PC-3 (cell line): ENCODE measurements around the gene SIM2. TPM values are rescaled to one million over a fixed set of nuclear protein-coding genes. Genes with fewer than 3 reads are reported as not detected.

ENCODE experiments used
- ATAC-seq: fragments of 200-7000 bp; cut with Tn5 transposase; 2 replicates; pipeline ENCODE4 v1.9.1; 2020; ENCODE audit warnings: mild to moderate bottlenecking, moderate library complexity
- BruUV-seq: library from RNA; stranded (reverse); fragments of 400-500 nt; replicated peaks from 2 replicates; lab custom pipeline; 2021; lab: Mats Ljungman, UMichigan
- CTCF ChIA-PET: fragments of 300-600 bp; sonication (Branson Sonifier 250); formaldehyde crosslinking; loops from one replicate; lab custom pipeline; 2022; ENCODE audit warnings: antibody characterized with exemption; lab: Charles Lee
- POLR2A ChIA-PET: fragments of 300-600 bp; sonication (Branson Sonifier 250); formaldehyde crosslinking; loops from one replicate; lab custom pipeline; 2022; ENCODE audit warnings: antibody characterized with exemption; ENCODE audit not compliant: unreplicated experiment; lab: Charles Lee
- DNase-seq: peaks from one replicate; pipeline ENCODE4 v3.0.0-alpha.2; 2015
- H2AFZ ChIP-seq: fragments of 300-600 bp; sonication (generic); 2 replicates; pipeline ENCODE4 v1.6.0; 2016; ENCODE audit warnings: antibody characterized with exemption, low read length
- H3F3A ChIP-seq: fragments of 300-600 bp; sonication (generic); one replicate; pipeline ENCODE4 v1.6.0; 2017; ENCODE audit warnings: antibody characterized with exemption, low read length, control low read depth, mild to moderate bottlenecking; ENCODE audit not compliant: unreplicated experiment
- H3K27ac ChIP-seq: fragments of 300-600 bp; sonication (generic); 2 replicates; pipeline ENCODE4 v1.5.1; 2016; ENCODE audit warnings: mild to moderate bottlenecking, low read length
- H3K27me3 ChIP-seq: fragments of 300-600 bp; sonication (generic); 2 replicates; pipeline ENCODE4 v1.6.1; 2016; ENCODE audit warnings: low read length, mixed read lengths
- H3K36me3 ChIP-seq: fragments of 300-600 bp; sonication (generic); 2 replicates; pipeline ENCODE4 v1.6.1; 2016; ENCODE audit warnings: low read depth, mixed run types, low read length, mixed read lengths
- H3K4me1 ChIP-seq: fragments of 300-600 bp; sonication (generic); 2 replicates; pipeline ENCODE4 v1.5.1; 2016; ENCODE audit warnings: low read length; ENCODE audit not compliant: insufficient read depth
- H3K4me2 ChIP-seq: fragments of 300-600 bp; sonication (generic); 2 replicates; pipeline ENCODE4 v1.6.0; 2016; ENCODE audit warnings: low read length
- H3K4me3 ChIP-seq: fragments of 300-600 bp; sonication (generic); 2 replicates; pipeline ENCODE4 v1.5.1; 2016; ENCODE audit warnings: mild to moderate bottlenecking, low read length, mixed read lengths
- H3K79me2 ChIP-seq: fragments of 300-600 bp; sonication (generic); 2 replicates; pipeline ENCODE4 v1.6.1; 2017; ENCODE audit warnings: low read length, mixed read lengths
- H3K9ac ChIP-seq: fragments of 300-600 bp; sonication (generic); 2 replicates; pipeline ENCODE4 v1.6.0; 2016; ENCODE audit warnings: mild to moderate bottlenecking, low read length
- H3K9me2 ChIP-seq: fragments of 300-600 bp; sonication (generic); replicated peaks from 2 replicates; pipeline ENCODE4 v1.6.1; 2016; ENCODE audit warnings: mixed run types, low read length, mixed read lengths
- H3K9me3 ChIP-seq: fragments of 300-600 bp; sonication (generic); 2 replicates; pipeline ENCODE4 v1.6.1; 2016; ENCODE audit warnings: low read length, mixed read lengths
- H4K20me1 ChIP-seq: fragments of 300-600 bp; sonication (generic); 2 replicates; pipeline ENCODE4 v1.6.1; 2016; ENCODE audit warnings: low read length, mixed read lengths
- EZH2 ChIP-seq: fragments of 300-600 bp; sonication (generic); IDR thresholded peaks from one replicate; pipeline ENCODE4 v1.6.1; 2017; ENCODE audit warnings: antibody characterized with exemption, mild to moderate bottlenecking, low read length; ENCODE audit not compliant: unreplicated experiment
- EZH2phosphoT487 ChIP-seq: fragments of 300-600 bp; sonication (generic); IDR thresholded peaks from 2 replicates; pipeline ENCODE4 v1.6.1; 2018; ENCODE audit warnings: mild to moderate bottlenecking, antibody characterized with exemption, low read length, borderline replicate concordance
- intact Hi-C: fragments of 100-400 bp; cut with micrococcal nuclease; formaldehyde crosslinking; loops from 2 replicates; pipeline ENCODE4 v1.9.0; 2023
- total RNA-seq: library from RNA; depleted of rRNA; stranded (reverse); fragments of >200 nt; gene quantifications from 2 replicates; pipeline ENCODE4 v1.2.3, GENCODE V29; 2014
- TF ChIP-seq, protein P1 (sequence below): fragments of 300-600 bp; sonication (generic); conservative IDR thresholded peaks from 2 replicates; pipeline ENCODE4 v1.5.1; 2017; ENCODE audit warnings: antibody characterized with exemption, low read depth, mild to moderate bottlenecking, low read length

The SIM2 gene
- total RNA-seq, 1 experiment from 2014 or later, result 71.2 TPM

DNA sequence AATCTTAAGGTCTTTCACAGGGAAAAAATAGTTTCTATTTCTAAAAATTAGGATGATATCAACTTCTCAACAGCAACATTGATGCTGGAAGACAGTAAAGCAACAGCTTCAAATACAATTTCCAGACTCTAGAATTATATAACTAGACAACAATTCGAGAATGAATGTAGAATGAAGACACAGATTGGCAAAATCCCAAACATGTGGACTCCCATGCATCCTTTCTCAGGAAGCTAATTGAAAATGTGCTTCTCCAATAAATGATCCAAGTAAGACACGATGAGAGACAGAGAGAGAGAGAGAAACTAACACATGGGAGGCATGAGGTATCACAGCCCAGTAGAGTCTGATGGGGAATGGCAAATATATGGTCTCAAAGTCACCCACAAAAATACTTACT, 21.5 kb upstream of the SIM2 start:
- POLR2A ChIA-PET, result no interaction called here
- BruUV-seq, result no TSS peak
- H3K27me3 ChIP-seq, result no peaks in the 10 kb centered on the region
- peaks cover 8% of the 10 kb centered on the region; the same call in 1 of the 2 replicates for H3K9me3 ChIP-seq
- no peak overlapping the region for H3K4me3 ChIP-seq
- TF ChIP-seq, protein P1, sequence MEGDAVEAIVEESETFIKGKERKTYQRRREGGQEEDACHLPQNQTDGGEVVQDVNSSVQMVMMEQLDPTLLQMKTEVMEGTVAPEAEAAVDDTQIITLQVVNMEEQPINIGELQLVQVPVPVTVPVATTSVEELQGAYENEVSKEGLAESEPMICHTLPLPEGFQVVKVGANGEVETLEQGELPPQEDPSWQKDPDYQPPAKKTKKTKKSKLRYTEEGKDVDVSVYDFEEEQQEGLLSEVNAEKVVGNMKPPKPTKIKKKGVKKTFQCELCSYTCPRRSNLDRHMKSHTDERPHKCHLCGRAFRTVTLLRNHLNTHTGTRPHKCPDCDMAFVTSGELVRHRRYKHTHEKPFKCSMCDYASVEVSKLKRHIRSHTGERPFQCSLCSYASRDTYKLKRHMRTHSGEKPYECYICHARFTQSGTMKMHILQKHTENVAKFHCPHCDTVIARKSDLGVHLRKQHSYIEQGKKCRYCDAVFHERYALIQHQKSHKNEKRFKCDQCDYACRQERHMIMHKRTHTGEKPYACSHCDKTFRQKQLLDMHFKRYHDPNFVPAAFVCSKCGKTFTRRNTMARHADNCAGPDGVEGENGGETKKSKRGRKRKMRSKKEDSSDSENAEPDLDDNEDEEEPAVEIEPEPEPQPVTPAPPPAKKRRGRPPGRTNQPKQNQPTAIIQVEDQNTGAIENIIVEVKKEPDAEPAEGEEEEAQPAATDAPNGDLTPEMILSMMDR, result no peak
- no peak for TF ChIP-seq EZH2
- no peak for TF ChIP-seq EZH2phosphoT487
- H3K9me2 ChIP-seq, result no peaks in the 10 kb centered on the region
- H3K4me2 ChIP-seq, result 0 out of 2 replicates have a peak overlapping the region, but pooled peaks have one; percentile 66
- no peak for DNase-seq
- H3K9ac ChIP-seq, result no peak overlapping the region
- no peak overlapping the region for H2AFZ ChIP-seq
- H3F3A ChIP-seq, result no peaks in the 10 kb centered on the region
- H3K36me3 ChIP-seq, result peaks cover 6% of the 10 kb centered on the region; the same call in 1 of the 2 replicates
- no peaks in the 10 kb centered on the region for H4K20me1 ChIP-seq
- intact Hi-C loops, result loop anchor here (2.0 kb wide), 1 partner anchor 15 kb away; no protein-coding TSS in a partner anchor
- H3K4me1 ChIP-seq, result peaks cover 44% of the 10 kb centered on the region
- no peak overlapping the region for H3K27ac ChIP-seq
- CTCF ChIA-PET, result no interaction called here
- no peak for ATAC-seq
- H3K79me2 ChIP-seq, result no peaks in the 10 kb centered on the region

DNA sequence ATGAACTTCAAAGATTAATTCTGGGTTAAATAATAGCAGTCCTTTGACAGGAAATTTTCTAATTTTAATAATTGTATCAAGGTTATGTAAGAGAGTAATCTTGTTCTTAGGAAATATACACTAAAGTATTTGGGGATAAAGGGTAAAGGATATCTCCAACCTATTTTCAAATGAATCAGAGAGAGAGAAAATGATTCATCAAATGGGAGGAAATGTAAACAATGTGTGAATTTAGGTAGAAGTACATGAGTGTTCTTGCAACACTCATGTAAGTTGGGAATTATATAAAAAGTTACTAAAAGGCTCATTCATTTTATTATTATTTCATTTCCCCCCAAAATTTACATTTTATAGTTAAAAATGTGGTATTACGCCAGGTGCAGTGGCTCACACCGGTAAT, 20.4 kb upstream of the SIM2 start:
- ATAC-seq (peak; percentile 57), DNase-seq (peak; percentile 85)
- Histone ChIP-seq H3K4me3 (peak overlapping the region; percentile 30; the same call in 1 of the 2 replicates), H3K27ac (peak overlapping the region; percentile 72), H3K27me3 (no peaks in the 10 kb centered on the region), H3K36me3 (peaks cover 6% of the 10 kb centered on the region; the same call in 1 of the 2 replicates), H3K9ac (peak overlapping the region; percentile 30; the same call in 1 of the 2 replicates), H3K4me1 (peaks cover 39% of the 10 kb centered on the region), H3K4me2 (peak overlapping the region; percentile 74), H3K79me2 (no peaks in the 10 kb centered on the region), H2AFZ (no peak overlapping the region), H3K9me2 (no peaks in the 10 kb centered on the region), H4K20me1 (no peaks in the 10 kb centered on the region), H3F3A (no peaks in the 10 kb centered on the region), H3K9me3 (peaks cover 8% of the 10 kb centered on the region; the same call in 1 of the 2 replicates)
- BruUV-seq, result no TSS peak
- ChIA-PET POLR2A (interaction anchor here (0.6 kb wide), 1 partner anchor 382 kb away, joined by 5 read pairs; no protein-coding TSS in a partner anchor), CTCF (no interaction called here)
- TF ChIP-seq, protein P1, result no peak
- TF ChIP-seq EZH2, result no peak
- TF ChIP-seq EZH2phosphoT487, result no peak
- intact Hi-C loops, result no loop called here

DNA sequence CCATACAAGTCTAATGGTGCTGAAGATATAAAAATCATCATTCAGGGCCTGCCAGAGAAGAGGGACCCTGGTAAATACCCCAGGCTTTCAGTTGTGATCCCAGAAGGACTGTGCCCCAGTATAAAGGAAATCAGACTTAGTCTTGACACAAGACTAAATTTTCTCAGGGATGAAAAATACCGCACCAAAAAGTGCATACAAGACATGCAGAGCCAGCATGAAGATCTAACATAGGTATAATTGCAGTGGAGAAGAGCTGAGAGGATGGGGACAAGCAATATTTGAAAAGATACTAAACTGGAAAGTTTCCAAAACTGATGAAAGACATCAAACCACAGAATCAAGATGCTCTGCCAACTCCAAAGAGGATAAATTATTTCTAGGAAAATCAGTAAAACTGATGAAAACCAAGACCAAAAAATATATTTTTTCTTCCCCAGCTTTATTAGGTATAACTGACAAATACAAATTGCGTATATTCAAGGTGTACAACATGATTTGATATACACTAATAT, 17.7 kb upstream of the SIM2 start:
- ChIA-PET CTCF (no interaction called here), POLR2A (no interaction called here)
- Histone ChIP-seq H3K9me3 (peaks cover 8% of the 10 kb centered on the region; the same call in 1 of the 2 replicates), H3K9ac (no peak overlapping the region), H3K27me3 (no peaks in the 10 kb centered on the region), H3K9me2 (no peaks in the 10 kb centered on the region), H3K36me3 (peaks cover 6% of the 10 kb centered on the region; the same call in 1 of the 2 replicates), H3F3A (no peaks in the 10 kb centered on the region), H4K20me1 (no peaks in the 10 kb centered on the region), H3K4me3 (no peak overlapping the region), H3K4me2 (no peak overlapping the region), H3K79me2 (no peaks in the 10 kb centered on the region), H3K27ac (no peak overlapping the region), H3K4me1 (peaks cover 34% of the 10 kb centered on the region), H2AFZ (no peak overlapping the region)
- intact Hi-C loops, result no loop called here
- no peak for DNase-seq
- no TSS peak for BruUV-seq
- ATAC-seq, result no peak
- TF ChIP-seq, protein P1, result no peak
- no peak for TF ChIP-seq EZH2phosphoT487
